Peyer's patch (tissue), 4 donors: ENCODE results near the gene IGF1R.

Experiments used
- CTCF ChIP-seq, 6 experiments: fragments of 450-650 bp in 4 of 6; fragments of 200-600 bp in 2 of 6; sonication (generic) in 1 of 6; IDR thresholded peaks; one replicate each; pipeline ENCODE4 v1.5.1; 2017 to 2019; ENCODE audit warnings: antibody characterized with exemption in 6 of 6, mild to moderate bottlenecking in 3 of 6, moderate library complexity in 1 of 6
- POLR2A ChIP-seq, 2 donors: fragments of 450-650 bp; IDR thresholded peaks; one replicate each; pipeline ENCODE4 v1.5.1; 2017; ENCODE audit warnings: antibody characterized with exemption in 2 of 2, mild to moderate bottlenecking in 2 of 2, moderate library complexity in 2 of 2

GRCh38 chr15:98684995-98685525 lies 36.7 kb downstream of the IGF1R start:
- TF ChIP-seq POLR2A (IDR thresholded peaks at IDR 0.05) (no peak), CTCF (IDR thresholded peaks at IDR 0.05) (no peak)
